Large intestine (tissue), 3 donors: ENCODE results near the gene ALDH2. TPM values are rescaled to one million over a fixed set of nuclear protein-coding genes. Genes with fewer than 3 reads are reported as not detected.

ENCODE experiments used
- DNase-seq, 2 donors: peaks; one replicate each; pipeline versions ENCODE4 v3.0.0 to v3.0.0-alpha.2; 2013
- H3K27ac ChIP-seq: one replicate; pipeline ENCODE4 v1.5.1; 2013; ENCODE audit warnings: low read length
- H3K27me3 ChIP-seq: 2 replicates; pipeline ENCODE4 v1.6.1; 2013; ENCODE audit warnings: low read length; ENCODE audit not compliant: control insufficient read depth, insufficient read depth
- H3K36me3 ChIP-seq: 2 replicates; pipeline ENCODE4 v1.6.1; 2013; ENCODE audit warnings: low read length; ENCODE audit not compliant: control insufficient read depth, insufficient read depth
- H3K4me1 ChIP-seq: one replicate; pipeline ENCODE4 v1.6.1; 2013; ENCODE audit warnings: low read length; ENCODE audit not compliant: control insufficient read depth, insufficient read depth
- H3K4me3 ChIP-seq: one replicate; pipeline ENCODE4 v1.5.1; 2013; ENCODE audit warnings: low read length
- H3K9me3 ChIP-seq: one replicate; pipeline ENCODE4 v1.6.1; 2013; ENCODE audit warnings: mild to moderate bottlenecking, low read depth, low read length, moderate library complexity; ENCODE audit not compliant: control insufficient read depth
- WGBS: methylation state at CpG from one replicate; pipeline ENCODE4 v1.1.5; 2013; ENCODE audit warnings: low lambda C conversion rate; ENCODE audit not compliant: insufficient coverage; 5-methylcytosine and 5-hydroxymethylcytosine counted together
- polyA plus RNA-seq: library from polyadenylated mRNA; unstranded; fragments of 120-200 nt; gene quantifications from one replicate; pipeline ENCODE4 v1.2.1, GENCODE V29; 2013

ALDH2 gene
- polyA plus RNA-seq, 1 donor, result 100 TPM

- Histone ChIP-seq H3K9me3 (no peaks in the 10 kb centered on the region), H3K27me3 (no peaks in the 10 kb centered on the region), H3K36me3 (peaks cover 82% of the 10 kb centered on the region), H3K4me3 (no peak overlapping the region), H3K4me1 (peaks cover 10% of the 10 kb centered on the region), H3K27ac (no peak overlapping the region)
- no peak for DNase-seq
- WGBS, result no CpG with 5 or more reads among the region's 4 CpGs
These were observed 18.2 kb downstream of the ALDH2 start for GRCh38 chr12:111784953-111785352.

- peaks cover 4% of the 10 kb centered on the region for H3K4me1 ChIP-seq
- no peak overlapping the region for H3K27ac ChIP-seq
These were observed 18.9 kb downstream of the ALDH2 start for GRCh38 chr12:111785651-111786050.

GRCh38 chr12:111788178-111788654 is 21.5 kb downstream of the ALDH2 start:
- Histone ChIP-seq H3K4me1 (no peaks in the 10 kb centered on the region), H3K27ac (no peak overlapping the region), H3K27me3 (no peaks in the 10 kb centered on the region), H3K36me3 (peaks cover 84% of the 10 kb centered on the region), H3K9me3 (no peaks in the 10 kb centered on the region), H3K4me3 (no peak overlapping the region)
- DNase-seq, result no peak
- WGBS, result 29% methylated on average over 1 of the region's 8 CpGs

More at GRCh38 chr12:111785651-111786050, 18.9 kb downstream of the ALDH2 start:
- Histone ChIP-seq H3K9me3 (no peaks in the 10 kb centered on the region), H3K27me3 (no peaks in the 10 kb centered on the region), H3K4me3 (no peak overlapping the region), H3K36me3 (peaks cover 82% of the 10 kb centered on the region)
- DNase-seq, result no peak
- 100% methylated on average over 2 of the region's 2 CpGs for WGBS

- DNase-seq, result no peak
- Histone ChIP-seq H3K4me3 (no peak overlapping the region), H3K27me3 (no peaks in the 10 kb centered on the region), H3K27ac (no peak overlapping the region), H3K4me1 (no peaks in the 10 kb centered on the region), H3K36me3 (peaks cover 82% of the 10 kb centered on the region), H3K9me3 (no peaks in the 10 kb centered on the region)
- no CpG with 5 or more reads among the region's 11 CpGs for WGBS
These were observed 23.0 kb downstream of the ALDH2 start for GRCh38 chr12:111789779-111790178.

GRCh38 chr12:111791507-111791906 is 24.8 kb downstream of the ALDH2 start:
- no peaks in the 10 kb centered on the region for H3K27me3 ChIP-seq
- H3K4me3 ChIP-seq, result no peak overlapping the region
- H3K27ac ChIP-seq, result no peak overlapping the region
- WGBS, result 80% methylated on average over 1 of the region's 8 CpGs
- no peaks in the 10 kb centered on the region for H3K4me1 ChIP-seq
- peaks cover 79% of the 10 kb centered on the region for H3K36me3 ChIP-seq
- DNase-seq, result no peak
- H3K9me3 ChIP-seq, result no peaks in the 10 kb centered on the region

GRCh38 chr12:111792155-111792855 is 25.6 kb downstream of the ALDH2 start:
- no peak for DNase-seq
- no peak overlapping the region for H3K27ac ChIP-seq
- H3K9me3 ChIP-seq, result no peaks in the 10 kb centered on the region
- H3K27me3 ChIP-seq, result no peaks in the 10 kb centered on the region
- H3K36me3 ChIP-seq, result peaks cover 79% of the 10 kb centered on the region
- H3K4me3 ChIP-seq, result no peak overlapping the region
- H3K4me1 ChIP-seq, result no peaks in the 10 kb centered on the region
- no CpG with 5 or more reads among the region's 27 CpGs for WGBS

GRCh38 chr12:111792856-111793235 is 26.1 kb downstream of the ALDH2 start:
- Histone ChIP-seq H3K36me3 (peaks cover 82% of the 10 kb centered on the region), H3K9me3 (no peaks in the 10 kb centered on the region), H3K27me3 (no peaks in the 10 kb centered on the region), H3K27ac (no peak overlapping the region), H3K4me3 (no peak overlapping the region), H3K4me1 (no peaks in the 10 kb centered on the region)
- WGBS, result 100% methylated on average over 1 of the region's 3 CpGs
- DNase-seq, result no peak

GRCh38 chr12:111798182-111798581 is 31.4 kb downstream of the ALDH2 start:
- Histone ChIP-seq H3K27ac (no peak overlapping the region), H3K27me3 (no peaks in the 10 kb centered on the region), H3K36me3 (peaks cover 75% of the 10 kb centered on the region), H3K4me1 (no peaks in the 10 kb centered on the region), H3K9me3 (no peaks in the 10 kb centered on the region), H3K4me3 (no peak overlapping the region)
- DNase-seq, result no peak
- WGBS, result no CpG with 5 or more reads among the region's 4 CpGs

- DNase-seq, result no peak
These were observed 33.0 kb downstream of the ALDH2 start for GRCh38 chr12:111799758-111800157.

GRCh38 chr12:111803038-111803626 is 36.4 kb downstream of the ALDH2 start:
- Histone ChIP-seq H3K4me1 (peaks cover 2% of the 10 kb centered on the region), H3K27me3 (no peaks in the 10 kb centered on the region), H3K27ac (no peak overlapping the region), H3K9me3 (no peaks in the 10 kb centered on the region), H3K4me3 (no peak overlapping the region), H3K36me3 (peaks cover 69% of the 10 kb centered on the region)
- no peak for DNase-seq
- no CpG with 5 or more reads among the region's 6 CpGs for WGBS

More at GRCh38 chr12:111799758-111800157, 33.0 kb downstream of the ALDH2 start:
- Histone ChIP-seq H3K9me3 (no peaks in the 10 kb centered on the region), H3K36me3 (peaks cover 72% of the 10 kb centered on the region), H3K27me3 (no peaks in the 10 kb centered on the region), H3K4me1 (no peaks in the 10 kb centered on the region), H3K27ac (no peak overlapping the region), H3K4me3 (no peak overlapping the region)
- WGBS, result no CpG with 5 or more reads among the region's 9 CpGs
